K562 (cell line): ENCODE measurements around the gene CACNG5. TPM values are rescaled to one million over a fixed set of nuclear protein-coding genes. Genes with fewer than 3 reads are reported as not detected.

ENCODE experiments used
- ATAC-seq: fragments of 200-7000 bp; cut with Tn5 transposase; 3 replicates; pipeline ENCODE4 v1.9.1; 2020; ENCODE audit warnings: moderate library complexity
- BruUV-seq: library from RNA; stranded (reverse); fragments of 400-500 nt; replicated peaks from 2 replicates; lab custom pipeline; 2021; lab: Mats Ljungman, UMichigan
- CTCF ChIA-PET: fragments of 300-600 bp; formaldehyde crosslinking; extraction: SDS; loops from one replicate; lab custom pipeline; 2021; ENCODE audit warnings: low intra/inter-chr PET ratio; lab: Yijun Ruan, JAX
- POLR2A ChIA-PET: fragments of 300-600, 350-650 bp; sonication (Branson Sonifier 250); formaldehyde crosslinking; extraction: SDS; loops from one replicate; lab custom pipeline; 2021; ENCODE audit warnings: antibody characterized with exemption, inconsistent platforms; lab: Yijun Ruan, JAX
- DNase-seq, 4 experiments: peaks; one replicate each; pipeline versions ENCODE4 v3.0.0 to v3.0.0-alpha.2; 2011 to 2018; ENCODE audit warnings: low spot score in 3 of 4, mixed read lengths in 3 of 4; ENCODE audit errors: extremely low read depth in 1 of 4
- FAIRE-seq: peaks from 2 replicates; lab custom pipeline; 2011; peaks lifted over from hg19 to GRCh38; lab: Jason Lieb, UNC
- H2AFZ ChIP-seq: 2 replicates; pipeline ENCODE4 v1.6.0; 2011; ENCODE audit warnings: low read depth, low read length, control low read depth, inconsistent platforms
- H3K27ac ChIP-seq: fragments of 200-600 bp; 3 replicates; pipeline ENCODE4 v1.8.0; 2011; ENCODE audit warnings: low read depth, mild to moderate bottlenecking, control low read depth, inconsistent platforms, low read length, moderate library complexity, mixed read lengths; ENCODE audit errors: extremely low read depth
- H3K27me3 ChIP-seq, 2 experiments: fragments of 300-600 bp in 1 of 2; 2 replicates in 1 of 2; 3 replicates in 1 of 2; pipeline versions ENCODE4 v1.6.0 to v1.8.0; 2011; ENCODE audit warnings: inconsistent platforms in 2 of 2, low read length in 2 of 2, mild to moderate bottlenecking in 1 of 2, mixed read lengths in 1 of 2, moderate library complexity in 1 of 2; ENCODE audit not compliant: control insufficient read depth in 2 of 2, insufficient read depth in 2 of 2
- H3K36me3 ChIP-seq: fragments of 300-600 bp; 3 replicates; pipeline ENCODE4 v1.8.0; 2011; ENCODE audit warnings: mild to moderate bottlenecking, low read length, inconsistent platforms; ENCODE audit not compliant: control insufficient read depth, insufficient read depth
- H3K4me1 ChIP-seq, 2 experiments: fragments of 200-600 bp in 1 of 2; replicated peaks in 1 of 2; 2 replicates in 1 of 2; 3 replicates in 1 of 2; pipeline versions ENCODE4 v1.5.1 to v1.8.0; 2011; ENCODE audit warnings: inconsistent platforms in 2 of 2, low read length in 2 of 2, mild to moderate bottlenecking in 1 of 2, mixed read lengths in 1 of 2, moderate library complexity in 1 of 2; ENCODE audit not compliant: control insufficient read depth in 2 of 2, insufficient read depth in 2 of 2
- H3K4me2 ChIP-seq: 2 replicates; pipeline ENCODE4 v1.6.1; 2011; ENCODE audit warnings: low read length, control low read depth, inconsistent platforms, mixed read lengths; ENCODE audit not compliant: insufficient read depth
- H3K4me3 ChIP-seq: fragments of 200-600 bp; sonication (generic), shearing (Covaris generic); 2 replicates; pipeline ENCODE4 v1.5.1; 2016; ENCODE audit warnings: control low read depth, inconsistent platforms
- H3K79me2 ChIP-seq: fragments of 200-600 bp; 3 replicates; pipeline ENCODE4 v1.8.0; 2011; ENCODE audit warnings: low read length, inconsistent platforms; ENCODE audit not compliant: control insufficient read depth, insufficient read depth
- H3K9ac ChIP-seq, 2 experiments: 2 replicates each; pipeline versions ENCODE4 v1.6.0 to v1.6.1; 2011; ENCODE audit warnings: low read depth in 2 of 2, low read length in 2 of 2, control low read depth in 1 of 2, inconsistent platforms in 1 of 2, mild to moderate bottlenecking in 1 of 2, mixed read lengths in 1 of 2; ENCODE audit not compliant: insufficient read depth in 1 of 2
- H3K9me1 ChIP-seq: one replicate; pipeline ENCODE4 v1.6.0; 2011; ENCODE audit warnings: inconsistent platforms, mild to moderate bottlenecking, low read length, moderate library complexity; ENCODE audit not compliant: control insufficient read depth, insufficient read depth
- H3K9me3 ChIP-seq: replicated peaks from 2 replicates; pipeline ENCODE4 v1.5.1; 2011; ENCODE audit warnings: low read depth, low read length, inconsistent platforms; ENCODE audit not compliant: control insufficient read depth, insufficient read depth
- H4K20me1 ChIP-seq: replicated peaks from 2 replicates; pipeline ENCODE4 v1.6.1; 2011; ENCODE audit warnings: low read length, inconsistent platforms, mixed read lengths; ENCODE audit not compliant: control insufficient read depth, insufficient read depth
- ARNT ChIP-seq, 2 experiments: fragments of 450-650 bp; IDR thresholded peaks; 2 replicates each; pipeline ENCODE4 v1.6.1; 2016; ENCODE audit warnings: mild to moderate bottlenecking in 1 of 2
- GABPB2 ChIP-seq: fragments of 250-450 bp; sonication (Bioruptor Pico); conservative IDR thresholded peaks from 2 replicates; pipeline ENCODE4 v1.5.1; 2021; ENCODE audit warnings: mild to moderate bottlenecking
- RBM25 ChIP-seq: fragments of 200-400 bp; formaldehyde crosslinking; IDR thresholded peaks from 2 replicates; pipeline ENCODE4 v1.6.1; 2018; ENCODE audit warnings: low read length, low read depth, moderate library complexity; ENCODE audit not compliant: severe bottlenecking
- SRSF7 ChIP-seq: fragments of 200-400 bp; formaldehyde crosslinking; optimal IDR thresholded peaks from 2 replicates; pipeline ENCODE3; 2017; ENCODE audit warnings: mild to moderate bottlenecking, low read depth, low read length
- TAF9B ChIP-seq: fragments of 450-650 bp; IDR thresholded peaks from 2 replicates; pipeline ENCODE4 v1.6.1; 2018; ENCODE audit warnings: mild to moderate bottlenecking; ENCODE audit not compliant: partially characterized antibody
- ZNF12 ChIP-seq: sonication (generic); formaldehyde crosslinking; IDR thresholded peaks from 2 replicates; pipeline ENCODE4 v1.4.0; 2020; ENCODE audit warnings: mild to moderate bottlenecking, missing genetic modification reagents
- WGBS: fragments of 100-300 bp; shearing (Covaris generic); methylation state at CpG from one replicate; pipeline ENCODE4 v1.1.6; 2016; ENCODE audit warnings: low coverage, mixed read lengths; ENCODE audit not compliant: insufficient coverage; ENCODE audit errors: missing lambda C conversion rate; 5-methylcytosine and 5-hydroxymethylcytosine counted together
- in situ Hi-C: fragments of 300-500 bp; cut with MboI; formaldehyde crosslinking; loops from 4 replicates; pipeline ENCODE4 v1.15.0; 2018; ENCODE audit warnings: inconsistent platforms, mixed read lengths
- intact Hi-C: fragments of 100-400 bp; cut with micrococcal nuclease; formaldehyde crosslinking; loops from 2 replicates; pipeline ENCODE4 v1.14.2; 2022
- polyA plus RNA-seq, 8 experiments: library from polyadenylated mRNA; depleted of rRNA in 4 of 8; stranded (reverse) in 5 of 8; unstranded in 3 of 8; fragments of >200 nt; fragmentation: Nextera tagmentation in 2 of 8; fragmentation: Illumina TruSeq in 1 of 8; extraction: Ambion mirVana in 2 of 8; extraction: Trizol in 1 of 8; gene quantifications; 2 replicates each; pipeline versions ENCODE4 v1.2.1 to v1.2.3, GENCODE V29; 2011 to 2014; ENCODE audit warnings: inconsistent platforms in 1 of 8, missing spikeins in 1 of 8
- total RNA-seq, 7 experiments: library from RNA; depleted of rRNA in 6 of 7; stranded (reverse); fragments of >200 nt in 6 of 7; fragmentation: Illumina TruSeq in 2 of 7; extraction: Trizol in 2 of 7; gene quantifications; 2 replicates each; pipeline versions ENCODE4 v1.2.1 to v1.2.3, GENCODE V29; 2011 to 2021; ENCODE audit warnings: low replicate concordance in 1 of 7

CACNG5 gene
- total and polyA plus RNA-seq, 9 of the 15 experiments (the other 6 are each of a cell fraction or from before 2014, with no cell fraction given): not detected

- FAIRE-seq: no peak
- Histone ChIP-seq H3K27me3 (peaks cover 35 to 60% of the 10 kb centered on the region in 2 experiments; a peak in 4 of 5 replicates), H3K4me1 (no peaks in the 10 kb centered on the region), H3K9ac (no peak overlapping the region), H3K79me2 (no peaks in the 10 kb centered on the region), H3K36me3 (no peaks in the 10 kb centered on the region), H3K4me2 (no peak overlapping the region), H3K4me3 (no peak overlapping the region), H4K20me1 (no peaks in the 10 kb centered on the region), H3K9me1 (no peaks in the 10 kb centered on the region), H3K9me3 (no peaks in the 10 kb centered on the region), H3K27ac (no peak overlapping the region), H2AFZ (no peak overlapping the region)
- no TSS peak for BruUV-seq
- TF ChIP-seq GABPB2 (CRISPR knock-in tag): no peak
- no peak for TF ChIP-seq ZNF12 (CRISPR knock-in tag)
- TF ChIP-seq SRSF7: no peak
- TF ChIP-seq RBM25: no peak
- TF ChIP-seq TAF9B: no peak
- TF ChIP-seq ARNT (IDR thresholded peaks at IDR 0.05): no peak
- in situ Hi-C loops: loop anchor here (5.0 to 10.0 kb wide), 2 partner anchors 188 to 700 kb away; no protein-coding TSS in a partner anchor
- intact Hi-C loops: loop anchor here (5.0 kb wide), 1 partner anchor 648 kb away; no protein-coding TSS in a partner anchor
- no peak for ATAC-seq
- WGBS: 3% methylated on average over 12 of the region's 12 CpGs
- CTCF ChIA-PET: interaction anchor here (0.6 to 1.2 kb wide), 3 partner anchors 191 to 231 kb away, joined by 3 read pairs; no protein-coding TSS in a partner anchor
- no peak for DNase-seq
- POLR2A ChIA-PET: interaction anchor here (0.7 to 0.8 kb wide), 3 partner anchors 14 to 687 kb away, joined by 3 to 4 read pairs (median 3); no protein-coding TSS in a partner anchor
Observed at GRCh38 chr17:66904760-66905624, 70.1 kb downstream of the CACNG5 start.
